NK-92 (cell line): ENCODE data around the gene PCDHGA8.
"Not testable (repeated sequence)": the region's sequence is repeated elsewhere in the genome, so short reads cannot be mapped to it uniquely, and the experiment has no call there.

Experiments used
- DNase-seq: peaks from one replicate; lab custom pipeline; 2025; ENCODE audit not compliant: unreplicated experiment; lab: John Stamatoyannopoulos, UW

The PCDHGA8 gene

GRCh38 chr5:141430332-141431113 lies 38.1 kb downstream of the PCDHGA8 start, which contains the start of gene PCDHGA12:
TSS of gene PCDHGA12 (plus strand) at chr5:141430507. CDS start at chr5:141430760, 253 bp downstream.
- no peak for DNase-seq

GRCh38 chr5:141431286-141431685 lies 38.9 kb downstream of the PCDHGA8 start:
- DNase-seq = no peak

GRCh38 chr5:141432308-141432707 lies 39.9 kb downstream of the PCDHGA8 start:
- DNase-seq = not testable (repeated sequence)

GRCh38 chr5:141432726-141433125 lies 40.3 kb downstream of the PCDHGA8 start:
- DNase-seq = not testable (repeated sequence)

GRCh38 chr5:141434006-141434405 lies 41.6 kb downstream of the PCDHGA8 start:
- DNase-seq = no peak

GRCh38 chr5:141437221-141437620 lies 44.8 kb downstream of the PCDHGA8 start:
- DNase-seq = no peak

- no peak for DNase-seq
Observed at GRCh38 chr5:141439411-141440141, 47.1 kb downstream of the PCDHGA8 start.

- no peak for DNase-seq
Observed at GRCh38 chr5:141440341-141440740, 47.9 kb downstream of the PCDHGA8 start.

GRCh38 chr5:141441571-141442170 lies 49.2 kb downstream of the PCDHGA8 start:
- no peak for DNase-seq
